Body of pancreas (tissue), 4 donors: ENCODE measurements around the gene DGLUCY.

ENCODE experiments used
- CTCF ChIP-seq, 7 experiments: fragments of 450-650 bp in 4 of 7; fragments of 200-600 bp in 3 of 7; sonication (generic) in 3 of 7; IDR thresholded peaks; one replicate each; pipeline ENCODE4 v1.5.1; 2016 to 2019; ENCODE audit warnings: antibody characterized with exemption in 7 of 7
- POLR2A ChIP-seq, 3 donors: fragments of 450-650 bp; IDR thresholded peaks; one replicate each; pipeline ENCODE4 v1.6.1; 2016; ENCODE audit warnings: antibody characterized with exemption in 3 of 3, mild to moderate bottlenecking in 2 of 3

- TF ChIP-seq CTCF (IDR thresholded peaks at IDR 0.05) (no peak), POLR2A (IDR thresholded peaks at IDR 0.05) (no peak)
Measured at GRCh38 chr14:91113829-91114078, at the start of gene DGLUCY.
